GM19455 (cell line): ENCODE measurements around the gene FAM50B.

ENCODE experiments used
- ATAC-seq: cut with Tn5 transposase; IDR thresholded peaks from one replicate; pipeline ENCODE4 v1.9.1; 2021; ENCODE audit not compliant: unreplicated experiment

FAM50B gene

GRCh38 chr6:3893487-3893886 lies 44.3 kb downstream of the FAM50B start:
- no peak for ATAC-seq

- no peak for ATAC-seq
Observed at GRCh38 chr6:3893917-3894316, 44.7 kb downstream of the FAM50B start.

DNA sequence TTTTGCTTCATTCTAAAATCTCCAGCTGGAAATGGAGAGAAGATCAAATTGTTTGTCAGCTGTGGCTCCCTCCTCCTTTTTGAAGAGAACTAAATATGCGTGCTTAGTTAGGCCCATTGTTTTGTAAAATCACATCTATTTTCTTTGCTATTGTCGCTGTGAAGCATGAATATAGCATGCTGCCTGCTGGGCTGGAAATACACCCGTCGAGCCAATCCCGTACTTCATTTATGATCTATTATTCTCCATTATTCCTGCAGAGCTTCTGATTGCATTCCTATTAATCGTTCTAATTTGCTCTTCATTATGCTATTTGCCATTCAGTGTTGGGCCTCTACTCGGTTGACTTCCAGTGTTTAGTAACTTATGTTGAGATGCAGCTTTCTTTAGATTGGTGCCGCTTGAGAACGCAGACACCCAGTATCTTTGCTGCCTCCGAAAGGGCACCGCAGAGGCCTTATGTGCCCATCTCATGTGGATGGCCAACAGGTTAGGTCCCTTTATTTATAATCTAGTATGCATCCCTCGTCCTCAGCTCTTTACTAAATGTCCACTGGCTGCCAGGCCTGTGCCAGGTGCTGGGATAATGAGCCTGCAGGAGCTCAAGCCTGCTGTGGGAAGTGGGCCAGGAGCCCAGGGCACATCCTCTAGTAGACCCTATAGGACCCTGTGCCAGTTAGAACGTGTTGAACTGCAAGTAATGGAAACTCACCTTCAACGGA lies 45.6 kb downstream of the FAM50B start:
- no peak for ATAC-seq

GRCh38 chr6:3895312-3895653 lies 46.1 kb downstream of the FAM50B start:
- no peak for ATAC-seq

- no peak for ATAC-seq
Observed at GRCh38 chr6:3895805-3896204, 46.6 kb downstream of the FAM50B start.

GRCh38 chr6:3898265-3898994 lies 49.3 kb downstream of the FAM50B start:
- no peak for ATAC-seq

DNA sequence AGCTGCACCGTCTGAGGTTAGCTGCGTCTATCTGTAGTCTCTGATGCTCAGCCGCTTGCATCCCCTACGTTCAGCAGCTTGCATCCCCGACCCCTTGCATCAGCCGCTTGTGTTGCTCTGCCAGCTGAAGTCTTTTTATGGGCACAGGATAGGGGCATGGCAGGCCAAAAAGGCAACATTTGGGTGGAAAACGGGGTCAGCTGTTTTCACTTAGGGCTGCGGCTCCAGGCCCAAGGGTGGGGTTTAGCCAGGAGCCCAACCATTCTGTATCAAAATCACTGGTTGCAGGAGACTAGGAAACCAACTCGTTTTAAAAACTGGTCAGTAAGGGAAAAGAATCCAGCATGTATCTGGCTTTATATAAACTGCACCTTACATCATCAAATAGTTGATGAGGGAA lies 49.9 kb downstream of the FAM50B start:
- ATAC-seq: no peak

DNA sequence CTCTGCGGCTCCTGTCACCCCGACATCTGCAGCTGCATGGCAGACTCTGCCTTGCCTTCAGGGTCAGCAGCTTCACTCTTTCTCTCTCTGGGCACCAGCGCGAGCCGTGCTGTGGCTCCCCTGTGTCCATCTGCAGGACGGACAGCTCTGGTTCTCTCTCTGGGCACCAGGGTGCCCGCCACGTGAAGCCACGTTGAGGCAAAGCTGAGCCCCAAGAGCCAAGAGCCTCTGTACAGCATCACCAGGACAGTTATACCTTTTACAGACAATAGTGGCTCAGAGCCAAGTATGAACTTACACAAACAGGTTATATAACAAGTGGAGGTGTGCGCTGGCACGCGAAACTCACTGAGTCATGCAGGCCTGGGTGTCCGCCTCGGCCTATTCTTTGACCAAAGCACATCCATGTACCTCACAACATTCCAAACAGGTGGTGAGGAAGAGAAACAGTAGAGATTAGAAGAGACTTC lies 50.8 kb downstream of the FAM50B start:
- ATAC-seq: no peak
